ENCODE results near the gene PCDHAC2.

Gene PCDHAC2

GRCh38 chr5:140965905-140966292 lies 377 bp upstream of the PCDHAC2 start:
- DNase-seq (ENCODE audit: extremely low spot score), result no peak
- ChIA-PET POLR2A (interaction anchor here (1.0 to 1.4 kb wide), 4 partner anchors 13 to 74 kb away, joined by 3 to 5 read pairs (median 4); no protein-coding TSS in a partner anchor), CTCF (interaction anchor here (0.6 to 1.2 kb wide), 4 partner anchors 39 to 75 kb away, joined by 3 to 5 read pairs (median 3); no protein-coding TSS in a partner anchor)
- TF ChIP-seq L3MBTL2 (conservative IDR thresholded peaks at IDR 0.05) (no peak), SUZ12 (IDR thresholded peaks at IDR 0.05) (no peak), ELF4 (IDR thresholded peaks at IDR 0.05) (no peak), NFRKB (IDR thresholded peaks at IDR 0.05) (no peak), TARDBP (IDR thresholded peaks at IDR 0.05) (no peak)

DNA sequence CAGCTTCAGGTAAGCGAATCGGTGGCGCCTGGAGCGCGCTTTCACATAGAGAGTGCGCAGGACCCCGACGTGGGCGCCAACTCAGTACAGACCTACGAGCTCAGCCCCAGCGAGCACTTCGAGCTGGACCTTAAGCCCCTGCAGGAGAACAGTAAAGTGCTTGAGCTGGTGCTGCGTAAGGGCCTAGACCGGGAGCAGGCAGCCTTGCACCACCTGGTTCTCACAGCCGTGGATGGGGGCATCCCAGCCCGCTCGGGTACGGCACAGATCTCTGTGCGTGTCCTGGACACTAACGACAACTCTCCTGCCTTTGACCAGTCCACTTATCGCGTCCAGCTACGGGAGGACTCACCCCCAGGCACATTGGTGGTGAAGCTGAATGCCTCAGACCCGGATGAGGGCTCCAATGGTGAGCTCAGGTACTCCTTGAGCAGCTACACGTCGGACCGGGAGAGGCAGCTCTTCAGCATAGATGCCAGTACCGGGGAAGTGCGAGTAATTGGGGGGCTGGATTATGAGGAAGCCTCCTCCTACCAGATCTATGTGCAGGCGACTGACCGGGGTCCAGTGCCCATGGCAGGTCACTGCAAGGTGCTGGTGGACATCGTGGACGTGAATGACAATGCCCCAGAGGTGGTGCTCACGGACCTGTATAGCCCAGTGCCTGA lies 1.1 kb downstream of the PCDHAC2 start:
- ChIA-PET POLR2A (interaction anchor here (1.1 kb wide), 1 partner anchor 36 kb away, joined by 3 read pairs; no protein-coding TSS in a partner anchor), CTCF (interaction anchor here (1.5 kb wide), 1 partner anchor 73 kb away, joined by 6 read pairs; no protein-coding TSS in a partner anchor)
- DNase-seq (ENCODE audit: extremely low spot score), result no peak
- TF ChIP-seq FOXA1 (IDR thresholded peaks at IDR 0.05), result no peak
- no peak for TF ChIP-seq SP1 (IDR thresholded peaks at IDR 0.05)
- TF ChIP-seq FOXK2 (IDR thresholded peaks at IDR 0.05), result no peak
- no peak for TF ChIP-seq BHLHE40 (IDR thresholded peaks at IDR 0.05; ENCODE audit: borderline replicate concordance)
- TF ChIP-seq SUZ12 (IDR thresholded peaks at IDR 0.05), result no peak

DNA sequence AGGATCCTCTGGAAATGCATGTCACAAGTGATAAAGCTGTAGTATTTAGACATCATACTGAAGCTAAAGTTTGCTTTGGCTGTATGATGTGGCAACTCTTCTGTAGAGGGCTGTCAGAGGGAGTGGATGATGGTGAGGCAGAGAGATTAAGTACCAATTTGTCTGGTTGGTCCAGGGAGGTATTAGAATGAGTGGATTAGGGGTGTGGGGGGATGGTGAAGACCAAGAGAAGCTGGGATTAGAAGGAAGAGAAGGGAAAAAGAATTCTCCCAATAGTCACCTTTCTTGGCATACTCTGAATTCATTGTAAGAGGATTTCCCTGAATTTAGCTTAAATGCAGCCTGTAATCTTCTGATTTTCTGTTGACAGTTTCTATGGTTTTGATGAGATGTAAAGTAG lies 3.6 kb downstream of the PCDHAC2 start:
- ChIA-PET POLR2A (no interaction called here), CTCF (no interaction called here)
- DNase-seq (ENCODE audit: extremely low spot score), result no peak
- no peak for TF ChIP-seq HDGF (IDR thresholded peaks at IDR 0.05; ENCODE audit: borderline replicate concordance)
- no peak for TF ChIP-seq BHLHE40 (IDR thresholded peaks at IDR 0.05; ENCODE audit: borderline replicate concordance)
- TF ChIP-seq CTBP1 (IDR thresholded peaks at IDR 0.05; ENCODE audit: borderline replicate concordance), result no peak
- TF ChIP-seq LEF1 (IDR thresholded peaks at IDR 0.05; ENCODE audit: borderline replicate concordance), result no peak
- no peak for TF ChIP-seq SUZ12 (IDR thresholded peaks at IDR 0.05)
- no peak for TF ChIP-seq NFRKB (IDR thresholded peaks at IDR 0.05)
- TF ChIP-seq ELF4 (IDR thresholded peaks at IDR 0.05), result no peak

DNA sequence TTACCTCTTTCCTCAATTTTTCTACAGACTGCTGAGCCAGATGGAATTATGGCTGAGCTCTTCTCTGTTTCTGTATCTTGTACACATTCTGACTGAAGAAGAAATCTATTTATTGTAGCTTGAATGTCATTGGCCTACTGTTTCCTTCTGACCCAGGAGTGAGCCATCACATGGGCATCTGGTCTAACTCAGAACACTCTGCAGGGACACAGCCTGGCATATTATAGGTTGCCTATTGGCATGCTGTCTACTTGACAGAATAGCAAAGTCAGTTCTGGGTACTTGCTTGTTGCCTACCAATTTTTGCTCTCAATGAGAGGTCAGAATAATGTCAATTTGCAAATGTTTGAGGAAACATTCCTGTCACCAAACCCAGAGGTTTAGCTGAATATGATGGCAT lies 7.3 kb downstream of the PCDHAC2 start:
- no peak for DNase-seq (ENCODE audit: extremely low spot score)
- CTCF ChIA-PET, result no interaction called here
- TF ChIP-seq L3MBTL2 (conservative IDR thresholded peaks at IDR 0.05), result no peak
- TF ChIP-seq FOXK2 (IDR thresholded peaks at IDR 0.05), result no peak
- no peak for TF ChIP-seq NFRKB (IDR thresholded peaks at IDR 0.05)
- TF ChIP-seq CTBP1 (IDR thresholded peaks at IDR 0.05; ENCODE audit: borderline replicate concordance), result no peak
- no peak for TF ChIP-seq FOXA1 (IDR thresholded peaks at IDR 0.05)
- no peak for TF ChIP-seq ARNT (IDR thresholded peaks at IDR 0.05)
- TF ChIP-seq ZNF384 (IDR thresholded peaks at IDR 0.05), result no peak
- no peak for TF ChIP-seq PKNOX1 (IDR thresholded peaks at IDR 0.05)
- no peak for TF ChIP-seq ELF4 (IDR thresholded peaks at IDR 0.05)
- no peak for TF ChIP-seq SP1 (IDR thresholded peaks at IDR 0.05)
- no peak for TF ChIP-seq HDGF (IDR thresholded peaks at IDR 0.05; ENCODE audit: borderline replicate concordance)
- TF ChIP-seq TARDBP (IDR thresholded peaks at IDR 0.05), result no peak
- POLR2A ChIA-PET, result no interaction called here

GRCh38 chr5:140977003-140977402 lies 10.7 kb downstream of the PCDHAC2 start:
- DNase-seq (ENCODE audit: extremely low spot score), result no peak
- no peak for TF ChIP-seq CTBP1 (IDR thresholded peaks at IDR 0.05; ENCODE audit: borderline replicate concordance)
- TF ChIP-seq L3MBTL2 (conservative IDR thresholded peaks at IDR 0.05), result no peak
- no peak for TF ChIP-seq BHLHE40 (IDR thresholded peaks at IDR 0.05; ENCODE audit: borderline replicate concordance)
- TF ChIP-seq ZNF384 (IDR thresholded peaks at IDR 0.05), result no peak
- no peak for TF ChIP-seq SUZ12 (IDR thresholded peaks at IDR 0.05)
- TF ChIP-seq TARDBP (IDR thresholded peaks at IDR 0.05), result no peak
- no peak for TF ChIP-seq NFRKB (IDR thresholded peaks at IDR 0.05)
- TF ChIP-seq LEF1 (IDR thresholded peaks at IDR 0.05; ENCODE audit: borderline replicate concordance), result no peak
- no peak for TF ChIP-seq ARNT (IDR thresholded peaks at IDR 0.05)
- no peak for TF ChIP-seq FOXM1 (IDR thresholded peaks at IDR 0.05; ENCODE audit: borderline replicate concordance)
- CTCF ChIA-PET, result no interaction called here
- POLR2A ChIA-PET, result no interaction called here

- no peak for TF ChIP-seq BHLHE40 (IDR thresholded peaks at IDR 0.05; ENCODE audit: borderline replicate concordance)
- no peak for TF ChIP-seq ZNF384 (IDR thresholded peaks at IDR 0.05)
- no peak for TF ChIP-seq ARNT (IDR thresholded peaks at IDR 0.05)
- TF ChIP-seq LEF1 (IDR thresholded peaks at IDR 0.05; ENCODE audit: borderline replicate concordance), result no peak
- TF ChIP-seq FOXM1 (IDR thresholded peaks at IDR 0.05; ENCODE audit: borderline replicate concordance), result no peak
- no peak for TF ChIP-seq SP1 (IDR thresholded peaks at IDR 0.05)
- no peak for TF ChIP-seq ELF4 (IDR thresholded peaks at IDR 0.05)
- TF ChIP-seq TARDBP (IDR thresholded peaks at IDR 0.05), result no peak
- no peak for TF ChIP-seq NFRKB (IDR thresholded peaks at IDR 0.05)
- TF ChIP-seq HDGF (IDR thresholded peaks at IDR 0.05; ENCODE audit: borderline replicate concordance), result no peak
- no peak for TF ChIP-seq FOXK2 (IDR thresholded peaks at IDR 0.05)
- no peak for TF ChIP-seq CTBP1 (IDR thresholded peaks at IDR 0.05; ENCODE audit: borderline replicate concordance)
- no peak for TF ChIP-seq L3MBTL2 (conservative IDR thresholded peaks at IDR 0.05)
- TF ChIP-seq FOXA1 (IDR thresholded peaks at IDR 0.05), result no peak
- no peak for TF ChIP-seq PKNOX1 (IDR thresholded peaks at IDR 0.05)
- TF ChIP-seq SUZ12 (IDR thresholded peaks at IDR 0.05), result no peak
- CTCF ChIA-PET, result no interaction called here
- POLR2A ChIA-PET, result interaction anchor here (0.8 kb wide), 1 partner anchor 12 kb away, joined by 3 read pairs; the partner anchor contains the start of gene PCDHAC2
- DNase-seq (ENCODE audit: extremely low spot score), result no peak
Observed at GRCh38 chr5:140978260-140978659, 12.0 kb downstream of the PCDHAC2 start.

GRCh38 chr5:140978983-140979382 lies 12.7 kb downstream of the PCDHAC2 start:
- ChIA-PET CTCF (no interaction called here), POLR2A (interaction anchor here (0.8 kb wide), 1 partner anchor 13 kb away, joined by 3 read pairs; the partner anchor contains the start of gene PCDHAC2)
- DNase-seq (ENCODE audit: extremely low spot score), result no peak
- TF ChIP-seq ARNT (IDR thresholded peaks at IDR 0.05), result no peak
- TF ChIP-seq FOXA1 (IDR thresholded peaks at IDR 0.05), result no peak
- TF ChIP-seq ZNF384 (IDR thresholded peaks at IDR 0.05), result no peak
- TF ChIP-seq SP1 (IDR thresholded peaks at IDR 0.05), result no peak
- no peak for TF ChIP-seq ELF4 (IDR thresholded peaks at IDR 0.05)
- no peak for TF ChIP-seq PKNOX1 (IDR thresholded peaks at IDR 0.05)
- TF ChIP-seq L3MBTL2 (conservative IDR thresholded peaks at IDR 0.05), result no peak
- no peak for TF ChIP-seq SUZ12 (IDR thresholded peaks at IDR 0.05)
- TF ChIP-seq BHLHE40 (IDR thresholded peaks at IDR 0.05; ENCODE audit: borderline replicate concordance), result no peak

Measured in HEK293T (cell line).